Epidermal melanocyte (primary cell): ENCODE measurements around the gene STK16.
"Not testable (repeated sequence)": the region's sequence is repeated elsewhere in the genome, so short reads cannot be mapped to it uniquely, and the experiment has no call there.

Experiments
- DNase-seq: peaks from one replicate; pipeline ENCODE4 v3.0.0; 2011; ENCODE audit warnings: low spot score; ENCODE audit not compliant: insufficient read length

STK16 gene

GRCh38 chr2:219243291-219243761, 2.0 kb upstream of the STK16 start:
- DNase-seq = no peak

DNA sequence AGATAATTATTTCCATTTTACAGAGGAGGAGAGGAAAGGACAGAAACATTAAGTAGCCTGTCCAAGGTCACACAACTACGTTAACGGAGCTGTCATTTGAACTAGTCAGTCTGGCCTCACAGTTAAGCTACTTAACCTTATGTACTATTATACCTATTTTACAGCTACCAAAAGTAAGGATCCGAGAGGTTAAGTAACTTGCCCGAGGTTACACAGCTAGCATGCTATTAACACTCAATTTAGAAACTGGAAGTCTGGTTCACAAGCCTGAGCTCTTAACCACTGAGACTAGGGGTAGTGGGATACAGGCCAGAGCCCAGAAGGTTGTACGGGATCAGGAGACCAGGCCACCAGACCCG, 511 bp upstream of the STK16 start:
- no peak for DNase-seq

DNA sequence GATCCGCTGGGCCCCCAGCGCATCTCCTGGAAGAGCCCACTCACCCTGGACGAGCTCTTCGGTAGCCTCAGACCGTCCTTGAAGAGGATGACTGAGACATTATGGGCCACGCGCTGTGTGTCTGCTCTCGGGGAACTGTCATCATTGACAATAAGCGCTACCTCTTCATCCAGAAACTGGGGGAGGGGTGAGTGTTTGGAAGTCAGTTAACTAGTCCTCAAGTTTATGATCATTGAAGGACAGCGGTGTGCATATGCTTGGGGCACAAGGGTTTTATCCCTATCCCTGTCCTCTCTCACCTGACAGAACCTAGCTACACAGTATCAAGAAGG, 586 bp downstream of the STK16 start:
- DNase-seq = no peak

GRCh38 chr2:219246559-219246958, 1.3 kb downstream of the STK16 start:
- no peak for DNase-seq

DNA sequence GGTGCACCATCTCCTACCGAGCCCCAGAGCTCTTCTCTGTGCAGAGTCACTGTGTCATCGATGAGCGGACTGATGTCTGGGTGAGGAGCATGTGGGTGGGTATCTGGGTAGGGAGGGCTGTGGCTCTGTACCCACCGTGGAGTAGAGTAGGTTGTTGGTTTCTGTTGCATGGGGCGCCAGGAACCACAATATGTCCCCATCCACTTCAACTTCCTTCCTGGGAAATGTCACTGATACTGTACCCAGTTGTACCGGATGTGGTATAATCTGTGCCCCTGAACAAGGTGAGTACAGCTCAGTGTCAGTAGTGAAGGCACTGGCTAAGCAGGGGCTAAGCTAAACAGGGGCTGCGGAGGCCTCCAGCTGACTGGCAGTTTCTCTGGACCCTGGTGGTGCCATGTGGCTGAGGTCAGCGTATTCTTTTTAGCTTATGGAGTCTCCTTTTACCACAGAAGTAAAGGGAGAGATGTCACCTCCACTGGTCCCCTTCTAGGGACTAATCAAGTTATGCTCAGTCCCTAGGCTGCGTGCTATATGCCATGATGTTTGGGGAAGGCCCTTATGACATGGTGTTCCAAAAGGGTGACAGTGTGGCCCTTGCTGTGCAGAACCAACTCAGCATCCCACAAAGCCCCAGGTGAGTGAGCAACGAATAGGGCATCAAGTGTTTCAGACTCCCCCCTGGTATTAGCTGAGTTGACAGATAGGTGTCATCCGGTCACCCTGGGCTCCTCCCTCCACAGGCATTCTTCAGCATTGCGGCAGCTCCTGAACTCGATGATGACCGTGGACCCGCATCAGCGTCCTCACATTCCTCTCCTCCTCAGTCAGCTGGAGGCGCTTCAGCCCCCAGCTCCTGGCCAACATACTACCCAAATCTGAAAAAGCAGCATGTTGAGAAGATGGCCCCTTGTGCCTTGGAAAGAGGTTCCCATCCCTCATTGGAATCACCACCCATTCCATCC, 2.7 kb downstream of the STK16 start:
- no peak for DNase-seq

DNA sequence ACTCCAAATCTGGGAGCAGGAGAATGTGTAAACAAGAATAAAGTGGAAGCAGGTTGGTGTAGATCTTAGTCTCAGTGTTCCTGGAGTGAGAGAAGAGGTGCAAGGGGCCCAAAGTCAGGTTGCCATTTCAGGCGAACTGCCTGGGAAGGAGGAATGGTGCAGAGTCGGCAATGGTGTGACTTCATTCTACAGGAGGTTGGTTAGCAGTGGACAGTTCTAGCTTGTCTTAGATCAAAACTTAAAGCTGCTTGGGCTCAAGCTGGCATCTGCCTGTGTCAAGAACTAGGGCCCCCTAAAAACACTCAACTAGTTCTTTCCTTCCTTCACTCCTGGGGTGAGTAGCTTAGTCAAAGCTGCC, 3.5 kb downstream of the STK16 start:
- DNase-seq = no peak

DNA sequence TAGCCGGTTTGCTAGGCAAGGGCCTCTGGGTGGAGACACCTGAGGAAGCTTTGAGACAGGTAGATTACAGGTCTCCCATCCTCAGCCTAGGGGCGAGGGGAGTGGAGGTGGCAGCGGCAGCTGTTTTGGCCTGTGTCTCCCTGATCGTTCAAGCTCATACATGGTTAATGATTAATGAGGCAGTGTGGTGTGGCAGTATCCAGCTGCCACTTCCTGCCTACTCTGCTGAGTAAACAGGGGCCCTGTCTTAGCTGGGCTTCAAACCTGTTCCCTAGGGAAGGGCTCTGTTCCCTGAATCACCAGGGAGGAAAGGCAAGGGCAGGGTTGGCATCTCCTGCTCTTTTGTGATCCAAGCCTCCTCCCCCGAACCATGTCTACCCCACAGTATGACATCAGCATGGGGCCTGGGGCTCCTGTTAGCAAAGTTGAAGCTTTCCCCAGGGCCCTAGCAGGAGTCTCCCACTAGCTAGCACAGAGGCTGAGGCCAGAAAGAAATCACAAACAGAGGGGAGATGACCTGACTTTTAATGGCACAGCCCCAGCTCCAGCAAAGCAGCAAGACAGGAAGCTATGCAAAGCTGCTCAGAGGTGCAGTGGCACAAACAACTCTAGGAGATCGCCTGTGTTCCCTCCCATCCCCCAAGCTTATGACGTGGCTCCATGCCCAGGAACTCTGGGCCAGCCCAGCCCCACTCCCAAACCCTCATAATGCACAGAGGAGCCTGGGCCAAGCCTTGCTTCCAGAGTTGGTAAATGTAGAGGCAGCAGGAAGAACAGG, 4.1 kb downstream of the STK16 start:
- no peak for DNase-seq

DNA sequence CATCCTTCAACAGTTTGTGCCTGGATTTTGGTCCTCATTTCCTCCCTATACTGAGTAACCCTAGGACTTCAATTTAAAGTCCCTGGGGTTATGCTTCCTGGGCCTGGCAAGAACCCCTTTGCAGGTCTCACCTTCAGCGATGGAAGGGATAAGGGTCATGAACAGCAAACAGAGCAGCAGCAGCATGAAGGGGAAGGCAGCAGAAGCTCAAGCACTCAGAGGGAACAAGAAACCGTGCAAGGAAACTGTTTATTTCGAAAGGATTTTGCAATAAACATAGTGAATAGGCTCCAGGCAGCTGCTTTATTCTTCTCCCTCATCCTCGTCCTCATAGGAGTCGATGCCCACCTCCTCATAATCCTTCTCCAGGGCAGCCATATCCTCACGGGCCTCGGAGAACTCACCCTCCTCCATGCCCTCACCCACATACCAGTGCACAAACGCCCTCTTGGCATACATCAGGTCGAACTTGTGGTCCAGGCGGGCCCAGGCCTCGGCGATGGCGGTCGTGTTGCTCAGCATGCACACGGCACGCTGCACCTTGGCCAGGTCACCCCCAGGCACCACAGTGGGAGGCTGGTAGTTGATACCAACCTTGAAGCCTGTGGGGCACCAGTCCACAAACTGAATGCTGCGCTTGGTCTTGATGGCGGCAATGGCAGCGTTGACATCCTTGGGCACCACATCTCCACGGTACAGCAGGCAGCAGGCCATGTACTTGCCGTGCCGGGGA, 4.9 kb downstream of the STK16 start:
- DNase-seq = no peak

DNA sequence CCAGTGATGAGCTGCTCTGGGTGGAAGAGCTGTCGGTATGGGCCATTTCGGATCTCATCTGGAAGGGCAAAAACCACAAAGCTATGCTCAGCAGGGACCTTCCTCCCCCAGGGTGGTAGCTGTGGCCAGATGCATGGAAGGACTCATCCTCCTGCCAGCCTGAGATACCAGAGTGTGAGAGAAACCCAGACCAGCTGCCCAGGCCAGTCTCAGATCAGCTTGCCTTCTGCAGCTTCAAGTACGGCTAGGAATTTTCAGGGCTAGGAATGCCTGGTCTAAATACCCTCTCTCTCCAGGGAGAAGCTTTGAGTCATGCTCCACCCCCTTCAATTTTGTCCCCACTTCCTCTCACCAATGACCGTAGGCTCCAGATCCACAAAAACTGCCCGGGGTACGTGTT, 6.4 kb downstream of the STK16 start:
- no peak for DNase-seq

GRCh38 chr2:219252084-219252483, 6.8 kb downstream of the STK16 start:
- no peak for DNase-seq

- DNase-seq = no peak
Measured at GRCh38 chr2:219252570-219252899, 7.3 kb downstream of the STK16 start.

- DNase-seq = no peak
Measured at GRCh38 chr2:219252900-219253752, 7.8 kb downstream of the STK16 start, which contains the start of gene TUBA4B. TUBA4B (plus strand) TSS chr2:219253243; CDS start chr2:219253408, 165 bp downstream.

DNA sequence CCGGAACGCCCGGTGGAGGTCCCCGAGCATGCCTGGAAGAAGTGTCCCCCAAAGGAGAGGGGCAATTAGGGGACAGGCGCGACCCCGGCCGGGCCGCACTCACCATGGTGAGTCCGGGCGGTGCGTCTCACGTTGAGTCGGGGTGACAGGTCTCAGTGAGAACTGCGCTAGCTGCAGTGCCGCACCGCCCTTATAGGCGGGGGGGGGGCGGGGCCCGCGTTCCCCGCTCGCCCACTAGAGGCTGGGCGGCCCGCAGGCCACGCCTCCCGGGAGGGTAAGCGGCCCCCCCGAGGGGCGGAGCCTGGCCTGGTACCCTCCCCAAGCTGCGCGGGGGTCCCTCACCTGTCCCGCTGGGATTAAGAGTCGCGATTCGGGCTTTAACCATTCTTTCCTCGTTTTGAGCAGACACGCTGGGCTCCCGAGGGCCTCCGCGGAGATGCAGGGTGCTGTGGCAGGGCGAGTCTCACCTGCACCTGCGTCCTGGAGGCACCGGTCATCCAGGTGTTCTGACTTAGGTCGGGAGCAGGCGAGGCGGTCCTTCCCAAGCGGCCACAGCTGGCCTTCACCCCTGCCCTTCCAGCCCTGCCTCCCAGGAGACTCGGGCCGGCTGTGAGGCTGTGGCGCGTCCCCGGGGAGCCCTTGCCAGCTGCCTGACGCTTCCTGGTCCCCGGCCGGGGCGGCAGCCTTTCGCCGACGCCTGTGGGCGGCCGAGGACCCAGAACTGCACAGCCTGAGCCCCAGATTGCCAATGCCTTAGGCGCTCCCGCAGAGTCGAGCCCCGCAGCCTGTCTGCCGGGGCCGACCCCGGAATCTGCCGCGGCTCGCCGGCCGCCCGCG, 8.7 kb downstream of the STK16 start, which contains the start of gene TUBA4A:
TUBA4A (minus strand) TSS at position 166 of the 837 bp plus-strand sequence; CDS start at position 106, 60 bp downstream.
- DNase-seq = peak; percentile 79

DNA sequence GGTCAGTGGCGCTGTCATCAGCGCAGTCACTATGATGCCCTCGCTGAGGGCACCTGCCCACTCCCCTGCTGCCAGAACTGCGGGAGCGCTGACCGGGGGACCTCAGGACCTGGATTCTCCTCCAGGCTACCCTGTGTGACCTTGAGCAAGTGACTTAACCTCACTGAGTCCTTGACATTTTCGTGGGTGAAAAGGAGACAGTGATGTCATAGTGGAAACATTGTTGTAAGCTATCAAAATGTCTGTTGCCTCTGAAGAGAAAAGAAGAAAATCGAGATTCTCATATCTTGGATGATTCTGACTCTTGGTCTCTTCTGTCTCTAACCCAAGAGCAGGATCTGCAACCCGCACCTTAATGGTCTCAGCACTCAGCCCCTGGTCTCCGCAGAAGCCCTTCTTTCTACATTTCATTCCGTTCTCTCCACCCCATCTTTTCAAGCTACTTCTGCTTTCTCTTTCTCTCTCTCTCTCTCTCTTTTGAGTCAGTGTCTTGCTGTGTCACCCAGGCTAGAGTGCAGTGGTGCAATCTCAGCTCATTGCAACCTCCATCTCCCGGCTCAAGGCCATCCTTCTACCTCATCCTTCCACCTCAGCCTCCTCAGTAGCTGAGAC, 9.4 kb downstream of the STK16 start:
- no peak for DNase-seq

DNA sequence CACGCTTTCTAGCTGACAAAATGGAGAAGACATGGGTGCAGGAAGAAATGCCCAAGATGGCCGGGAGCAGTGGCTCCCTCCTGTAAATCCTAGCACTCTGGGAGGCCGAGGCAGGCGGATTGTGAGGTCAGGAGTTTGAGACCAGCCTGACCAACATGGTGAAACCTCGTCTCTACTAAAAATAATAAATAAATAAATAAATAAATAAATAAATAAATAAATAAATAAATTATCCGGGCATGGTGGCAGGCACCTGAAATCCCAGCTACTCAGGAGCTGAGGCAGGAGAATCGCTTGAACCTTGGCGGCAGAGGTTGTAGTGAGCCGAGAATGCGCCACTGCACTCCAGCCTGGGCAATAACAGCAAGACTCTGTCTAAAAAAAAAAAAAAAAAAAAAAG, 13.7 kb downstream of the STK16 start:
- DNase-seq = not testable (repeated sequence)

DNA sequence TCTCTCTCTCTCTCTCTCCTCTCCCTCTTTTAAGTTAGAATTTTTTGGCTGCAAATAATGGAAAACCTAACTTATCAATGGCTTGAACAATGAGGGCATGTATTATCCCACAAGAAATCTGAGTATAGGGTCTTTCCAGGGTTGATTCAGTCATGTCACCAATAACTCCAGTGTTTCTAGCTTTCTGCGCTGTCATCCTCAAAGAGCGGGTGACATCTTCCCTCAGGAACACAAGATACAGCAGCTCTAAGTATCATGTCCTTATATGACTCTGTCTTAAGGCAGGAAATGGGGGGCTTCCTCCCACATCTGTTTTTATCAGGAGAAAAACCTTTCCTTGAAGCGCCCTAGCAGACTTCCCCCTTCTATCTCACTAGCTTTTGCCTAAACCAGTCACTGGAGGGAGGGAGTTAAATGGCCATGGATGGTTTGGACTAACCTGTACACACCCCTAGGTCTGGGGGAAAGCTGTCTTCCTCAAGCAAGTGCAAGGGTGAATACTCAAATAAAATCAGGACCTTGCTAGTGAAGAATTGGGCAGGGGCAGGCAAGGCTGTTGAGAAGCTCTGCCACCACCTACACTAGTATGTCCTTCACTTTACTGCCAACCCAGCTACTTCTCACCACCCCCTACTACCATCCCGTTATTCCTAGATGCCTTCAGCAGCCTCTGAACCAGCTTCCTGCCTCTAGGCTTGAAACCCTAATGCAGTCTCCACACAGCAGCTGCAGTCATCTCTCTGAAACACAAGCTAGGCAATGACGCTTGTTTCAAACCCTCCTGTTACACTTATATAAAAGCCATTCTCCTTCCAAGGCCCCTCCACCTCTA, 16.0 kb downstream of the STK16 start:
- DNase-seq = no peak

- DNase-seq = no peak
Measured at GRCh38 chr2:219266232-219266631, 21.0 kb downstream of the STK16 start.

GRCh38 chr2:219266886-219267285, 21.6 kb downstream of the STK16 start:
- DNase-seq = no peak

- no peak for DNase-seq
Measured at GRCh38 chr2:219268294-219268693, 23.0 kb downstream of the STK16 start.
